HG03439 (cell line): ENCODE data around the gene C5.

ENCODE experiments used
- ATAC-seq: cut with Tn5 transposase; IDR thresholded peaks from one replicate; pipeline ENCODE4 v1.9.1; 2021; ENCODE audit warnings: mild to moderate bottlenecking, moderate library complexity; ENCODE audit not compliant: unreplicated experiment

The C5 gene

GRCh38 chr9:120946259-120946658, 103.8 kb downstream of the C5 start:
- no peak for ATAC-seq

DNA sequence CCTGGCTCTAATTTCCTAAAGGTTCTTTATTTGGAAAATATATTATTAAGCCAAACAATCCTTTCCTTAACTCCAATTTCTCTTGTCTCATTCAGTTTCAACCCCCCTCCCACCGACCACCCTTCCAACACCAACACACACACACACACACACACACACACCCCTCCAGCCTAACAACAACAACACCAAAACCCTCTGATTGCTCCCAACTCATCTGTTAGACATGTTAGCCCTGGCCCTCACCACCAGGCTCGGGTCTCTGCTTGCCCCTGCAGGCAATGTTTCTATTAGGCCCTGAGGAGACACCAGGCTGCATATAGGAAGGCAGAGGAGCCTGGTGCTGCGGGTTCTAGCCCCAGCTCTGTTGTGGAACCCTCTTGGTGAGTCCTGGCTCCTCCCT, 105.1 kb downstream of the C5 start:
- ATAC-seq: no peak

DNA sequence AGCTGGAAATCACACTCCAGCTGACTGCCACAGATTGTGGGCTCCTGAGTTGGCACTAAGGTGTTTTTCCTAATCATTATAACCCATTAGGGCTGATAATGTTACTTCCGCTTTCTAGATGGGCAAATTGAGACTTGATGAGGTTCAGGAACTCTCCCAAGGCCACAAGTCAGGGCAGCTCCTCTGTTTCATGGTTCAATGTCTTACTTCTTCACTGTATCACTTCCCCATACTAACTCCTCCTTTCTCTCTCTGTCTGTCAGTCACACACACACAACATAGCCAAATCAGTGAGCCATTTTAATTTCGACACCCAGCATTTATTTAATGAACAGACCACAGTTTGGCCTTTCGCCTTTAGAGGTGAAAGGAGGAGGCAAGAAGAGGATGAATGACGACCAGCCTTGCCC, 105.6 kb downstream of the C5 start:
- peak; percentile 53 for ATAC-seq

- ATAC-seq: no peak
Observed at GRCh38 chr9:120942186-120943001, 107.7 kb downstream of the C5 start.

DNA sequence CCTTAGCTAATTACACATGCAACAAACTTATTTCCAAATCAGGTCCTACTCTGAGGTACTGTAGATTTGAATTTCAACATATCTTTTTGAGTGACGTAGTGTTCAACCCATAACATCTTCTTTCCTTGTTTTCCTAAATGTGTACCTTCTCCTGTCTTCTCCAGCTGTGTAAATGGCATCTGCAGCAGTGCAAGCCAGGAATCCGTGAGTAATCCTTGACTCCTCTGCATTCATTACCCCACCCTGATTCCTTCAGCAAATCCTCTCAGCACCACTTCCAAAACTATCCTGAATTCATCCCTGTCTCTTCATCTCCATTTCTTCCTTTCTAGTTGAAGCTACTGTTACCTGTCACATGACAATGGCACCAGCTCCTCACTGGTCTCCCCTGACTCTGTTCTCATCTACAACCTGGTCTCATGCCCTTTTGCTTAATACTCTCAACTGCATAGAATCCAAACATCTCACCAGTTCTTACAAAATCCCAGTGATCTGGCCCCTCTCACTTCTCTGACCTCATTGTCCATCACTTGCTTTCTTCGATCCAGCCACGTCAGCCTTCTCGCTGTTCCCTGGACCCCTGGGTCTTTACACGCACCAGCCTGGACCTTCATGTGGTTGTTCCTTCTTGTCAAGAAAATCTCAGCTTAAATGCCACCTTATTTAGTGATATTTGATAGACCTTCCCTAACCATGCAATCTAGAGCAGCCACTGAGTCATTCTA, 108.9 kb downstream of the C5 start:
- ATAC-seq: no peak

GRCh38 chr9:120940573-120940972, 109.5 kb downstream of the C5 start:
- ATAC-seq: no peak

DNA sequence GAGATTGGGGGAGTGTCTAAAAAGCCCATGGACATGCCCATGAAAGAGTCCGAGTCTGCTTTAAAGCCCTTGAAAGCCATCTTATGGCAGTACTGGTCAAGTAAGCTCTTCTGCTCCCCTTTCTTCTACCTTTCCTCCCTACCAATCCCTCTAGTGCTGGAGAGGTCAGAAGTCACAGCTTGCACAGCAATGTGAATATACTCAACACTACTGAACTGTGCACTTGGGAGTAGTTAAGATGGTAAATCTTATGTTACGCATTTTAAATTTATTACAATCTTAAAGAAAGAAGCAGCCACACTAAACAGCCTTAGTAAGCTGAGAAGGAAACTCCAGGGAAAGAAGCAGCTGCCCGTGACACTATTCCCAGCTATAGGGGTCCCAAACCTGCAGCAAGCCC, 111.2 kb downstream of the C5 start:
- ATAC-seq: no peak

GRCh38 chr9:120937596-120937995, 112.5 kb downstream of the C5 start:
- ATAC-seq: no peak

DNA sequence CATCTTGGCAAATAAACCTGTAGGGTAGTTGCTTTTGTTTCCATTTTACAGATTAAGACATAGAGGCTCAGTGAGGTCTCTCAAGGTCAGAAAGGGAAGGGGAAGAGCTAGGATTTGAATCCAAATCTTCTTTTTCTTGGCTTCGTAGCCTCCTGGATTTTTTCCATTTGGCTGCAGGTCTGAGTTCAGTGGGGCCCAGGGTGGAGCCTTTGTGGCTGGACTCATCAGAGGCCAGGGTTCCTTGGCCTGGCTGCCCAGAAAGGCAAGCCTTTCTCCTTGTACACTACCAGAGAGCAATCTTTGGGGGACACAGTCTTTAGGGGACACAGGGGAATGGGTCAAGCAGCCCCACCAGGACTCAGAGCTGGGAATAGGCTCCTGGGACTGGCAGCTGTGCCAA, 112.9 kb downstream of the C5 start:
- ATAC-seq: no peak

- no peak for ATAC-seq
Observed at GRCh38 chr9:120936764-120937122, 113.3 kb downstream of the C5 start.

- ATAC-seq: no peak
Observed at GRCh38 chr9:120936011-120936763, 113.9 kb downstream of the C5 start.

GRCh38 chr9:120935383-120935857, 114.7 kb downstream of the C5 start:
- no peak for ATAC-seq

DNA sequence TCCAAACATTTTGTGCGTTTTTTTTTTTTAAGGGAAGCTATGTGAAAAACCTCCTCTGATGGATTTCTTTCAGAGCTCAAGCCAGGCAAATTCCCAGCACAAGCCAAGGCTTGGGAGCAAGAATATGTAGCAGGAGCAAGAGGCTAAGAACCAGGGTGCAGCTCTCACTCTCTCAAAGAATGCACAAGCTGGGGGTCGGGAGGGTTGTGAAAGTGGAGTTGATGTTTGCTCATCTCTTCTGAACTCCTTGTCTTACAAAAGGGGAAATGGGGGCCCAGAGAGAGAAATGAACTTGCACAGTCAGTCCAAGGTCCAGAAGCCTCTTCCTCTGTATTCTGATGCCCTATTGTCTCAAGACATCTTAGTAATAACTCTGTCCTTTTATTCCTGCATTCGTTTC, 115.8 kb downstream of the C5 start:
- no peak for ATAC-seq

DNA sequence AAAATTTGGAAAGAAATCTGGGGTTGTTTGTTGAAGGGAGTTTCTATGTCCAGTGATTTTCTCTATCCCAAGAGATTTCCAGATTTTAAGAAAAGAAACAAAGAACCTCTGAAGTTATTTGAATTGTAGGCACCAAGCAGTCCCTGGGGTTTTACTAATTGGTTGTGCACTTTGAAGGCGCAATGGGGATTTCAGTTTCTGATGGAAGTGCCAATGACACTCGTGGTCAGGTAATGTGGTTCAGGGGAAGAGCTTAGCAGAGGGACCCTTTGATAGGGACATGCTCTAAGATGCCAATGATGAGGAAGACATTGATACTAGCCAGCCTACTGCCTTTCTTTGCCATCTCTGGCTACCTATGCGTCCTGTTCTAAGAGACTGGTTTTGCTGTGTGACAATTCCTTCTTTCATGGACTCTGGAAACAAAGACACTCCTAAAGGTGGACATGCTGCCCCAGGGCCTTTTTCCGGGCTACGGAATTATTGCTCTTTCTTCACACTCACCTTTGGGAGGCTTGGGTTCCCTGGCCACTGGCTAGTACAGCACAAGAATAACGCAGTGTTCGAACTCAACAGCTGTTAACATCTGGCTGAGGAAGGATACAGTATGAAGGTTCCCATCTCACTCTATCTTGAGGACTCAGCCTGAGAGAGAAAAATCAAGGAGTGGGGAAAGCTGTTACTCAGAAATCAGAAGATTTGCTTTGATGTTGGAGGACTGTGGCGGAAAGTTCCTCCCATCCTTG, 116.6 kb downstream of the C5 start:
- no peak for ATAC-seq

DNA sequence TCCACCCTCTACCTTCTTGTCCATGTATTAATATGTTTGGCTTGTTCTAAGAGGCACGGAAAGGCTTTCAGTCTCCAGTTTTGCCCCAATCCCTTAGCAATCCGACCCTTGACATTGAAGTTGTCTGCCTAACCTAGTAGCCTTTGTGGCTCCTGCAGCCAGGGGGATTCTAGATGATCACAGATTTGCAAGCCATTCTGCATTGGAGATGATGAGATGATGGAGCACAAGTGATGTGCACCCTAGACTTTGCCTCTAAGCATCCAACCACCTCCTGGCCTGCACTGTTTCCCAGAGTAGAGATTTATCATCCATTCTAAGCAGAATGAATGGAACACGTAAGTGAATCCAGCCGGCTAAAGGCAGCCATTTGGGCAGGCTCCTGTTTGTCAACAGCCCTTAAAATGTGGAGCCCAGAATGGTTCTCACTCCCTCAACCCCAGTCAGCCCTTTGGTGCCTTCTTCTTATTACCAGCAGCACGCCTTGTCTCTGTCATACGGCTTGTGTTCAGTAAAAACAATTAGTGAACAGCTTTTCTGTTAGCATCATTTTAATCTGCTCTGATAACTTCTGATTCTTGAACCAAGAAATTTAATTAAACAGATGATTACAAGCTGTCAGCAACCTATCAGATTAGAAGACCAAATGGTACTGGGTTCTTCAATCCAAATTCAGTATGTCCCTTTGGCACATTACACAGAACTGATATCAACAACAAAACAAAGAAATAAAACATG, 117.8 kb downstream of the C5 start:
- ATAC-seq: no peak

GRCh38 chr9:120931231-120932085, 118.6 kb downstream of the C5 start:
- ATAC-seq: peak; percentile 41

GRCh38 chr9:120929229-120929791, 120.8 kb downstream of the C5 start:
- ATAC-seq: no peak

DNA sequence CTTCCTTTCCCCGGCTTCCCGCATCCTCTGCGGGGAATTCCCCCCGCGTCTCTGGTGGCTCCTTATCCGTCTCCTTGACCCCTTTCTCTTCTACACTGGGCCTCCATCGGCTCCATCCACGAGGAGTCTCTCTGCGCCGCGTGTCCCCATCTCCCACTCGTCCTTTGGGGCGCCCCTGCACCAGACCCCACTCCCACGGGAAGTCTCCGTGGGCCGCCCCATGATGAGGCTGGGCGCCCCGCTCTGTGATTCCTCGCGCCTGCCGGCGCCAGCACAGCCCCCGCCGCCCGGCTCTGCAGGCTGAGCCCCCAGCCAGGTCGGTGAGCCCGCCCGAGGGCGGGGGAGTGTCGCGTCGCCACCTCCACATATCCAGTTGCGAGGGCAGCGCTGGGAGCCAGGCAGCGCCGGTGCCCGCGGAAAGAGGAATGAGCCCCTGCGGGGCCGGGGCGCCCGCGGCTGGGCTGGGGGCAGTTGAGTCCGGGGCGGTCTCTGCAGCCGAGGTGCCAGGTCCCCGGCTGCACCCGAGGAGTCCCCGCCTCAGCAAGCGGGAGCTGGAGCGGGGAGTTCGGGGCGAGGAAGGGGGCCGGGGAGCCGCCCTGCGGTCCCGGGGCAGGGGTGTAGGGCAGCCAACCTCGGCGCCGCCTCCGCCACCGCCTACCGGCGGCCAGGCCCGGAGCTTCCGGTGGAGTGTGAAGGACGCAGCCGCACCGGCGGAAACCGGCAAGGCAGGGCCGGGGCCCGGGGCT, 121.4 kb downstream of the C5 start:
- ATAC-seq: peak; percentile 34
